Measurements from ENCODE around the gene ANOS1.

ANOS1 gene

DNA sequence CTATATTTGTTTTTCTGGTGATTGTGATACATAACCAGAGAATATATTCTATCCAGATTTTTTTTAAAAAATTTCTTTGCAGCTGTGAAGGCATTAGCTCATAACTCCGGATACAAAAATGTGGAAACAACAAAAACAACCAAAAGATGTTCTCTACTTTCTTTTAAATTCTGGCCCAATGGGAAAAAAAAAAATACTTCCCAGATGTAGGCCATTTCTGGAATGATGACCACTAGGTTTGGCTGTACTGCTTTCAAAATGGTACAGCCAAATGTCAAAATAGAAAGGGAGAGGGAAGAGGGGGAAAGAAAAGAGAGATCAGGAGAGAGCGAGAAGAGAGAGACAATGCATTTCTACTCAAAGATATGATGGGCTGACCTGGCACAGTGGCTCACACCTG, 14.6 kb downstream of the ANOS1 start:
- no peak overlapping the region for H3K4me3 ChIP-seq (ENCODE audit: extremely low read depth, insufficient read depth, low read length, poor library complexity, severe bottlenecking)
- no peaks in the 10 kb centered on the region for H3K36me3 ChIP-seq (ENCODE audit: control insufficient read depth, insufficient read depth, low read length)
- H3K4me1 ChIP-seq (ENCODE audit: control insufficient read depth, insufficient read depth, low read length, poor library complexity, severe bottlenecking) = peaks cover 7% of the 10 kb centered on the region
- no peaks in the 10 kb centered on the region for H3K9me3 ChIP-seq (ENCODE audit: control insufficient read depth, low read length)
- H3K27ac ChIP-seq (ENCODE audit: low read depth, low read length, severe bottlenecking) = no peak overlapping the region
- no CpG with 5 or more reads among the region's 2 CpGs for WGBS, 2 experiments (ENCODE audit: insufficient coverage in 2 of 2)

DNA sequence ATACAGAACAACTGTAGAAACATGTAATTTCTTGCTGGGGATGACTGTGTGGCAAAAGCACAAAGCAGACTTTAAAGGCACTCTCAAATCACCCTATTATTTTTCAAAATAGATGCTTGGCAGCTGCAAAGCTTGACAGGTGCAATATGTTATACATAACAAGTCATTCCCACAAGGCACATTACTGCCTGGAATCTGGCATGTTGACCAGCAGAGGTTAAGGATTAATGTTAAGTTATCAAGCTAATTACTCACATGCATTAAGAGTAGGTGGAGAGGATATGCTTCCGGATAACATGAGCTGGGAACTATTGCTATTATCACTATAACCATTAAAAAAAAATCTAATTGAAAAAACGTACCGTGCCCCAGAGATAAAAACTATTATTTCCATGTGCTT, 17.8 kb downstream of the ANOS1 start:
- Histone ChIP-seq H3K4me1 (ENCODE audit: control insufficient read depth, insufficient read depth, low read length, poor library complexity, severe bottlenecking) (no peaks in the 10 kb centered on the region), H3K9me3 (ENCODE audit: control insufficient read depth, low read length) (no peaks in the 10 kb centered on the region), H3K27ac (ENCODE audit: low read depth, low read length, severe bottlenecking) (no peak overlapping the region), H3K4me3 (ENCODE audit: extremely low read depth, insufficient read depth, low read length, poor library complexity, severe bottlenecking) (no peak overlapping the region), H3K36me3 (ENCODE audit: control insufficient read depth, insufficient read depth, low read length) (no peaks in the 10 kb centered on the region)
- no CpG with 5 or more reads among the region's 3 CpGs for WGBS, 2 experiments (ENCODE audit: insufficient coverage in 2 of 2)

DNA sequence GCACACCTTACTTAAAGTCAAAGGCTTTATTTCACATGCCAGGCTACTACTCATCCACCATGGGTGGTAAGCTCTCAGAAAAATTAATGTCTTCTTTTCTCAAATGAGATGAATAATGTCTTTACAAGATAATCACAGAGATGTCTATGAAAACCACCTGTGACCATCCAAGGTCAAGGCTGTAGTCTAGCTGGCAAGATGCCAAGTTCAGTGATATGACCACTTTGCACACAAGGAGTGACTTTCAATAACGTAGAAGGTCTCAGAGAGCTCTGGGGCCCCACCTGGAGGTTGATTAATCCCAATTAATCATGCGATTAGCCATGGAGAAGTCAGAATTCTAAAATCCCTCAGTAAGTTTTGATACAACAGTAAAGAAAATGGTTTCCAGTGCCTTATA, 20.5 kb downstream of the ANOS1 start:
- H3K27ac ChIP-seq (ENCODE audit: low read depth, low read length, severe bottlenecking) = no peak overlapping the region
- 80% methylated on average over 1 of the region's 2 CpGs; no CpG with 5 or more reads in 1 of the 2 experiments for WGBS, 2 experiments (ENCODE audit: insufficient coverage in 2 of 2)
- no peaks in the 10 kb centered on the region for H3K36me3 ChIP-seq (ENCODE audit: control insufficient read depth, insufficient read depth, low read length)
- no peaks in the 10 kb centered on the region for H3K4me1 ChIP-seq (ENCODE audit: control insufficient read depth, insufficient read depth, low read length, poor library complexity, severe bottlenecking)
- no peak overlapping the region for H3K4me3 ChIP-seq (ENCODE audit: extremely low read depth, insufficient read depth, low read length, poor library complexity, severe bottlenecking)
- H3K9me3 ChIP-seq (ENCODE audit: control insufficient read depth, low read length) = no peaks in the 10 kb centered on the region

DNA sequence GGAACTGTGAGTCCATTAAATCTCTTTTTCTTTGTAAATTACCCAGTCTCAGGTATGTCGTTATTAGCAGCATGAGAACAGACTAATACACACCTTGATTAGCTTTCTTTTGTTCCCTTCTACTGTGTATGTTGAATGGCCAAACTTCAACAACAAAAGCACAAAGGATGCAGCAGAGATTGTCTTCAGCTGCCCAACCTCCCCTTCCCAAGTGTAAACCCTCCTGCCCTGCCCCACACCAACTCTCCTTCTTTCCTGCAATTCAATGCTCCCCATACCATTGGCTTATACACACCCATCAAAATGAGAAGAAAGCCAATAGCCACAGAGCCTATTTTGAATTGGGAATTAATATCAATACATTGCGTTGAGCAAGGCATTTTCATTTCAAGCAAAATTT, 27.8 kb downstream of the ANOS1 start:
- Histone ChIP-seq H3K9me3 (ENCODE audit: control insufficient read depth, low read length) (no peaks in the 10 kb centered on the region), H3K4me1 (ENCODE audit: control insufficient read depth, insufficient read depth, low read length, poor library complexity, severe bottlenecking) (no peaks in the 10 kb centered on the region), H3K36me3 (ENCODE audit: control insufficient read depth, insufficient read depth, low read length) (no peaks in the 10 kb centered on the region), H3K4me3 (ENCODE audit: extremely low read depth, insufficient read depth, low read length, poor library complexity, severe bottlenecking) (no peak overlapping the region), H3K27ac (ENCODE audit: low read depth, low read length, severe bottlenecking) (no peak overlapping the region)
- no CpG with 5 or more reads among the region's 2 CpGs for WGBS, 2 experiments (ENCODE audit: insufficient coverage in 2 of 2)

DNA sequence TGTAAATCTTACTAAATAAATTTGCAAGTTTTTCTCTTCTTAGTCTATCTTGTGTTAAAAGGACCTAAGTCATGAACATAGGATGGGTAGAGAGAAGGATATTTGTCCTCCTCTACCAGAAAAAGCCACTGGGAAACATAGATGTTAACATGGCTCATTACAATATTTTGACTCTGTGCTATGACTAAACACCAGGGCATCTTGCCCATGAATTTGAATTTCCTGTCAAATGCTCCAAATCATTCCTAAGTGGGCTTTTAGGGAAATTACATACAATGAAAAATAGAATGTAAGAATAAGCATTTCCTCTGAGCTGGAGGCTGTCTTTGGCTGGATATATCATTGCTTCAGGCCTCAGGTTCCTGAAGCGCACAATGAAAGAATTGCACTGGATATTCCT, 39.1 kb downstream of the ANOS1 start:
- no peaks in the 10 kb centered on the region for H3K4me1 ChIP-seq (ENCODE audit: control insufficient read depth, insufficient read depth, low read length, poor library complexity, severe bottlenecking)
- H3K27ac ChIP-seq (ENCODE audit: low read depth, low read length, severe bottlenecking) = no peak overlapping the region
- no peaks in the 10 kb centered on the region for H3K9me3 ChIP-seq (ENCODE audit: control insufficient read depth, low read length)
- no peaks in the 10 kb centered on the region for H3K36me3 ChIP-seq (ENCODE audit: control insufficient read depth, insufficient read depth, low read length)
- H3K4me3 ChIP-seq (ENCODE audit: extremely low read depth, insufficient read depth, low read length, poor library complexity, severe bottlenecking) = no peak overlapping the region
- WGBS, 2 experiments (ENCODE audit: insufficient coverage in 2 of 2) = 100% methylated on average over 1 of the region's 1 CpG; no CpG with 5 or more reads in 1 of the 2 experiments

DNA sequence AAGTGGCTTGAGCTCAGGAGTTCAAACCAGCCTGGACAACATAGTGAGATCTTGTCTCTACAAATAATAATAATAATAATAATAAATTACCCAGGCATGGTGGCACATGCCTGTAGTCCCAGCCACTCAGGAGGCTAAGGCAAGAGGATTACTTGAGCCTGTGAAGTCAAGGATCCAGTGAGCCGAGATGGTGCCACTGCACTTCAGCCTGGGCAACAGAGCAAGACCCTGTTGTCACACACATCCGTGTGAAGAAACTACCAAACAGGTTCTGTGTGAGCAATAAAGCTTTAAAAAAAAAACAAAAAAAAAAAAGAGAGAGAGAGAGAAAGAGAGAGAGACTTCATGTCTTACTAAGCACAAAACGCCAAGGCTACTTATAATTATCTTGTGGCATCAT, 42.5 kb downstream of the ANOS1 start:
- Histone ChIP-seq H3K36me3 (ENCODE audit: control insufficient read depth, insufficient read depth, low read length) (no peaks in the 10 kb centered on the region), H3K4me1 (ENCODE audit: control insufficient read depth, insufficient read depth, low read length, poor library complexity, severe bottlenecking) (no peaks in the 10 kb centered on the region), H3K27ac (ENCODE audit: low read depth, low read length, severe bottlenecking) (no peak overlapping the region), H3K9me3 (ENCODE audit: control insufficient read depth, low read length) (no peaks in the 10 kb centered on the region), H3K4me3 (ENCODE audit: extremely low read depth, insufficient read depth, low read length, poor library complexity, severe bottlenecking) (no peak overlapping the region)
- WGBS, 2 experiments (ENCODE audit: insufficient coverage in 2 of 2) = 100% methylated on average over 1 of the region's 3 CpGs; no CpG with 5 or more reads in 1 of the 2 experiments

DNA sequence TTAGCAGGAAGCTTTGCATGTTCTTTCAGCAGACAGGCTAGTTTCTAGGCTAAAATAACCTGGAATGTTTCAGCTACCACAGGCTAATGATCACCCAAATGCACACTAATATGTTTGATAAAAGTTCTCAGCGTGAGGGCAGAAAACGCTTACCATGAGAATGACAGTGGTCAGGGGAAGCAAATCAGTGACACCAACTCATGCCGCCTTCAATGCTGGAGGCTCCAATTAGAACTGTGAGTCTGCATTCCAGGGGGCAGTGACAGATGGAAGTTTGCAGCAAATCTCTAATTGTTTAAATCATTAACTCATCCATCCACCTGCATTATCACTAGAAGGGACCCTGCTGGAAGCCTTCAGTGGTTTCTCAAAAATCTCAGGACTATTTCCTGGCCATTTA, 43.2 kb downstream of the ANOS1 start:
- Histone ChIP-seq H3K4me3 (ENCODE audit: extremely low read depth, insufficient read depth, low read length, poor library complexity, severe bottlenecking) (no peak overlapping the region), H3K27ac (ENCODE audit: low read depth, low read length, severe bottlenecking) (no peak overlapping the region), H3K9me3 (ENCODE audit: control insufficient read depth, low read length) (no peaks in the 10 kb centered on the region), H3K4me1 (ENCODE audit: control insufficient read depth, insufficient read depth, low read length, poor library complexity, severe bottlenecking) (no peaks in the 10 kb centered on the region), H3K36me3 (ENCODE audit: control insufficient read depth, insufficient read depth, low read length) (no peaks in the 10 kb centered on the region)
- 10% methylated on average over 2 of the region's 3 CpGs; no CpG with 5 or more reads in 1 of the 2 experiments for WGBS, 2 experiments (ENCODE audit: insufficient coverage in 2 of 2)

DNA sequence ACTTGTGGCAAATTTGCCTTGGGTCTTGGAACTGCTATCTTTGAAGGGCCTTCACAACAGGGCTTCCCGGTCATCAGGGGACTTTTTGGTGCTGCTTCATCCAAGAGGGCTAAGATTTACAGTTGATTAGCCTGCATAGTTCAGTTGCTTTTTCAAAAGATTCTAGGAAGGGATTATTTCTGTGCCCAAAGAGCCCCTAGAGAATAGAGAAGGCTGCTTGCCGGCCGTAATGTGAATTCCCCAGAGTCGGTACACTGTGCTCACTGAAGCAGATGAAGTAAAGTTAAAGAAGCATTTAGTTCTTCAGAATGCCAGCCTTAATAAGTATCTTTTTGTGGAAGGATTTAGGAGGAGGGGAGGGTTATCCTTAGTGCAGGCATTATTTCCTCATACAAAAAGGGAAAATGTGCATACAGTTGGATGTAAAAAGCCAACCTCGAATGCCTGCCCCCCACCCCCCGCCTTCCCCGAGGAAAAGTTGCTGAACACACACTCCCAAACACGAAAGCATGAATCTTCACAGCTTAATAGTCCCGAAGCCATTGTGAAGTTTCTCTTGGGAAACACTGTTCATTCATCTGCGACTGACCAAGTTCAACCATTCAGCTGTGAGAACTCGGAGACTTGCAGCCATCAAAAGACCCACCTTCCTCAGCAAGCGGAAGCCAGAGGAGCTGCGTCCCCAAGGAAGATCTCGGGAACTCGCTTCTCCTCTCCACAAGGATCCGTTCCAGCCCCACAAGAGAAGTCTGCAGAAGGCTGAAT, 47.6 kb downstream of the ANOS1 start:
- 30 to 91% methylated on average over 2 to 4 of the region's 16 CpGs for WGBS, 2 experiments (ENCODE audit: insufficient coverage in 2 of 2)
- Histone ChIP-seq H3K27ac (ENCODE audit: low read depth, low read length, severe bottlenecking) (no peak overlapping the region), H3K4me3 (ENCODE audit: extremely low read depth, insufficient read depth, low read length, poor library complexity, severe bottlenecking) (no peak overlapping the region), H3K4me1 (ENCODE audit: control insufficient read depth, insufficient read depth, low read length, poor library complexity, severe bottlenecking) (no peaks in the 10 kb centered on the region), H3K9me3 (ENCODE audit: control insufficient read depth, low read length) (no peaks in the 10 kb centered on the region), H3K36me3 (ENCODE audit: control insufficient read depth, insufficient read depth, low read length) (no peaks in the 10 kb centered on the region)

DNA sequence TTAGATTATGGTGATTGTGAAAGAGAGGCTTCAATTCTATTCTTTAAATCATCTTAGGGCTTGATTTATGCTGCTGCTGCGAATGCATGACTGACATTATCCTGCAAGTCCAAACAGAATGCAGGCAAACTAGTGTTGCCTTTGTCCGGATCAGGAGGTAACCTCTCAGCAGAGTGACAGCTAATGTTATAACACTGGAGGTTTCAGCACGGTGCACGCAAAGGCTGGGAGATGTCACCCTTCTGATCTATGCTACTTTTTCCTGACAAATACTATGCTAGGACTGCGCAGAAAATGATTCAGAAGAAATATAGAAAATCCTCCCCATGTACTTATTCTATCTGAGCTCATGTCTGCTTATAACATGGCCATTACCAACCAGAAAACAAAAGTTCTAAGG, 48.2 kb downstream of the ANOS1 start:
- H3K4me1 ChIP-seq (ENCODE audit: control insufficient read depth, insufficient read depth, low read length, poor library complexity, severe bottlenecking) = no peaks in the 10 kb centered on the region
- no peak overlapping the region for H3K4me3 ChIP-seq (ENCODE audit: extremely low read depth, insufficient read depth, low read length, poor library complexity, severe bottlenecking)
- no peaks in the 10 kb centered on the region for H3K9me3 ChIP-seq (ENCODE audit: control insufficient read depth, low read length)
- WGBS, 2 experiments (ENCODE audit: insufficient coverage in 2 of 2) = 67 to 100% methylated on average over 1 to 2 of the region's 5 CpGs
- H3K36me3 ChIP-seq (ENCODE audit: control insufficient read depth, insufficient read depth, low read length) = no peaks in the 10 kb centered on the region
- no peak overlapping the region for H3K27ac ChIP-seq (ENCODE audit: low read depth, low read length, severe bottlenecking)

DNA sequence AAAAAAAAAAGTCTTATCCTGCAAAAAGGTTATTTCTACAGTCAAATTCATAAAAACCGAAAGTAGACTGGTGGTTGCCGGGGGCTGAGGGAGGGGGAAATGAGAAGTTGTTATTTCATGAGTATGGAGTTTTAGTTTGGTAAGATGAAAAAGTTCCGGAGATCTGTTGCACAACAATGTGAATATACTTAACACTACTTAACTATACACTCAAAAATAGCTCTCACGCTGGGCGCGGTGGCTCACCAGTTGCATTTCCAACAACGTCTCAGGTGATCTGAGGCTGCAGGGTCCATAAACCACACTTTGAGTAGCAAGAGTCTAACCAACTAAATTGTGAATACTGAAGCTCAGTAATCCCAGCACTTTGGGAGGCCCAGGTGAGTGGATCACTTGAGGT, 52.4 kb downstream of the ANOS1 start:
- H3K36me3 ChIP-seq (ENCODE audit: control insufficient read depth, insufficient read depth, low read length) = no peaks in the 10 kb centered on the region
- H3K9me3 ChIP-seq (ENCODE audit: control insufficient read depth, low read length) = no peaks in the 10 kb centered on the region
- no peaks in the 10 kb centered on the region for H3K4me1 ChIP-seq (ENCODE audit: control insufficient read depth, insufficient read depth, low read length, poor library complexity, severe bottlenecking)
- no peak overlapping the region for H3K27ac ChIP-seq (ENCODE audit: low read depth, low read length, severe bottlenecking)
- H3K4me3 ChIP-seq (ENCODE audit: extremely low read depth, insufficient read depth, low read length, poor library complexity, severe bottlenecking) = no peak overlapping the region
- WGBS, 2 experiments (ENCODE audit: insufficient coverage in 2 of 2) = 73 to 82% methylated on average over 2 to 4 of the region's 7 CpGs

DNA sequence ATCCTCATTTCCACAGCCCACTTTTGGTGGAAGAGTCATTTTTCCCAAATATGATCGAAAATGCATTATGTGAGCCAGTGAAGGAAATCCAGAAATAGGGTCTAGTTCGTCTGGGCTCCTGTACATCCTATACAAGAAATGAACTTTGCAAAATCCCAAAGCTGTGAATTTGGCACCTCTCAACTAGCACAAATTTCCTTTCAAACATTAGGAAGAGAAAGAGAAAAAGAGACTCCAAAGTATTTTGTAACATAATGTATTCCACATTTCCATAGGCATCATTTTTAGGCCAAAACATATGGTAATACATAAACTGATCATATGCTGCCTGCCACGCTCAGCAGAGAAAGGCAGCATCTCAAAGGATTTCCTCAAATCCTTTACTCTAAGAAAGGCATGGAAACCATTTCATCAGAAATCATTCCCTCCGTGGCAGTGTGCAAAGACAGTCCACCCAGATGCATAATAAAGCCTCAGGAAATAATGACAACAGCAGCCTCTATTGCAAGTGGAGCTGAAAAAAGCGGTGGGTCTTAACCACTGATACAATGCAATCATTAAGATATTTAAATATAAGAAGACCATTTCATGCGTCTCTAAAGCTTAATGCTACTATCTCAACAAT, 56.8 kb downstream of the ANOS1 start:
- no peaks in the 10 kb centered on the region for H3K36me3 ChIP-seq (ENCODE audit: control insufficient read depth, insufficient read depth, low read length)
- no peaks in the 10 kb centered on the region for H3K9me3 ChIP-seq (ENCODE audit: control insufficient read depth, low read length)
- no peak overlapping the region for H3K27ac ChIP-seq (ENCODE audit: low read depth, low read length, severe bottlenecking)
- no peak overlapping the region for H3K4me3 ChIP-seq (ENCODE audit: extremely low read depth, insufficient read depth, low read length, poor library complexity, severe bottlenecking)
- H3K4me1 ChIP-seq (ENCODE audit: control insufficient read depth, insufficient read depth, low read length, poor library complexity, severe bottlenecking) = no peaks in the 10 kb centered on the region
- 100% methylated on average over 1 of the region's 6 CpGs; no CpG with 5 or more reads in 1 of the 2 experiments for WGBS, 2 experiments (ENCODE audit: insufficient coverage in 2 of 2)

Measured in mesodermal cell (in vitro differentiated cells).